ENCODE results near the gene PSMD1.

PSMD1 gene

GRCh38 chr2:231036131-231036530 lies 20.5 kb upstream of the PSMD1 start:
- no peak for DNase-seq

DNA sequence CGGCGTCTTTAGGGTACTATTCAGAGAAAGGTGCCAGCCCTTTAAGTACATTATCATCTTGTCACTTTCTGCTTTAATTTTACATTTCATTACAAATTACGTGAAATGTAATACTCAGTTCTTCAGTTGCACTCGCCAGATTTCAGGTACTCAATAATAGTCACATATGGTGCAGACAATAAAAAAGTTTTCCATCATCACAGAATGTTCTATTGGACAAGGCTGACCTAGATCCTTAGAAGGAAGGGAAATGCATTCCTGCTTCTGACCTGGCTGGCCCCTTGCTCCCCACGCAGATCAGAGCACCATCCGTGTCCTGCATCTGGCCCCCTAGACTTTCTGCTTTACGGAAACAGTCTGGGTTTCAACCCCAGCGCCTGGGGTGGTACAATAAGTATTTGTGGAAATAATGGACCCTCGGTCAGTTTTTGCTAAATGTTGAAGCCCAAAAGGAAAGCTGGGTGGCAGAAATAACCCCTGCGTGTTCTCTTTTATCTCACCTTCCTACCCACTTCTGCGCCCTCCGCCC lies 20.0 kb upstream of the PSMD1 start:
- DNase-seq = no peak

- no peak for DNase-seq
These were observed 19.4 kb upstream of the PSMD1 start, which contains the start of gene C2orf72 for GRCh38 chr2:231037202-231037730. C2orf72 (plus strand) TSS chr2:231037523; CDS start chr2:231037566, 43 bp downstream.

DNA sequence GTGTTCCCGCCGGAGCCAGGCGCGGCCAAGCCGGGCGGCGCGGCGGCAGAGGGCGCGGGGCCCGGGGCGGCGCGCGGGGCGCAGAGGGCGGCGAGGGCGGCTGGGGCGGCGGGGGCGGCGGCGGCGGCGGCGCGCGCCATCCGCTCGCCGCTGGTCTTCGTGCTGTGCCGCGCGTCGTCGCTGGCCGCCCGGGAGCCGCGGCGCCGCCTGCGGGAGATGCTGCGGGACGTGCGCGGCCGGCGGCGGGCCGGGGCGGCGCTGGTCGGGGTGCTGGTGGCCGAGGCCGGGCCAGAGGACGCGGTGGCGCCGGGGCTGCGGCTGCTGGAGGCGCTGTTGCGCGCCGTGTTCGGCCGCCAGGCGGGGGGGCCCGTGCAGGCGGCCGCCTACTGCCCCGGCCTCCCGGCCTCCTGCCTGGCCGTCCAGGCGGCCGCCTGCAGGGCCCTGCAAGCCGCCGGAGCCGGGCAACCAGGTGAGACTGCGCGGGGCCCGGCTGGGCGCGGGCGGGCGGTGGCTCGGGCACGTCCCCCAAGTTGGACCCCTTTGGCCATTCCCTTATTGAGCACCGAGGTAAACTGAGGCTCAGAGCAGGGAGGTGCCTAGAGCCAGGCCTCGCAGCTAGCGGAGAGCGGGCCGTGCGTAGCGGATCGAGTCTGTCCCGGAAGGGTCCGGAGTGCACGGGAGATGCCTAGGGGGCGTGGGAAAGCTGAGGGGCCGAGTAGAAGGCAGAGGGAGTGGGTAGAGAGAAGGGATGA lies 18.8 kb upstream of the PSMD1 start:
- no peak for DNase-seq

DNA sequence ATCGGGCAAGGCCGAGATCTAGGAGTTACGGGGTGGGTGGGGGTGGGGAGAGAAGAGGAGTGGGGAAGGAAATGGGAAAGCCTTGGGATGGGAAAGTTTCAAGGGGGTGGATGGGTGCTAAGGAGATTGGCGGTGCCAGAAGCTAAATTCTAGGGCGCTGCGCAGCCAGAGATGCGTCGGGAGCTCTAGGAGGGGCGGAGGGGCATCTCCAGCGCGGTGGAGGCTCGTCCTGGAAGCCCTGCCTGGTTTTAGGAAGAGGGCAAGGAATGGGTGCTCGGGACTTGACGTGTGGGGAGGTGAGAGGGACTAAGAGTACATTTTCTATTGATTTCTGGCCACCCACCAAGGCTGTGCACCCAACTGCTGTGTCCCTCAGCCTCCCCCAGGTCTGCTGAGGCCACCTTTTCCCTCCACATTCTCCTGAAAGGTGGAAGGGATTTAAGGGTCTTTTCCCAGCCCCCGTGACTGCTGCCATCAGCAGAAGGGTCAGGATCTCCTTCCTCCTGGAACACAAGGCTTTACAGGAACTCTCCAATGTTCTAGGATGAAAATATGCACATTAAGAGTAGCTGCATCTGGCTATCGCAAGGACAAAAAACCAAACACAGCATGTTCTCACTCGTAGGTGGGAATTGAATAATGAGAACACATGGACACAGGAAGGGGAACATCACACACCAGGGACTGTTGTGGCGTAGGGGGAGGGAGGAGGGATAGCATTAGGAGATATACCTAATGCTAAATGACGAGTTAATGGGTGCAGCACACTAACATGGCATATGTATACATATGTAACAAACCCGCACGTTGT lies 18.0 kb upstream of the PSMD1 start:
- DNase-seq = no peak

DNA sequence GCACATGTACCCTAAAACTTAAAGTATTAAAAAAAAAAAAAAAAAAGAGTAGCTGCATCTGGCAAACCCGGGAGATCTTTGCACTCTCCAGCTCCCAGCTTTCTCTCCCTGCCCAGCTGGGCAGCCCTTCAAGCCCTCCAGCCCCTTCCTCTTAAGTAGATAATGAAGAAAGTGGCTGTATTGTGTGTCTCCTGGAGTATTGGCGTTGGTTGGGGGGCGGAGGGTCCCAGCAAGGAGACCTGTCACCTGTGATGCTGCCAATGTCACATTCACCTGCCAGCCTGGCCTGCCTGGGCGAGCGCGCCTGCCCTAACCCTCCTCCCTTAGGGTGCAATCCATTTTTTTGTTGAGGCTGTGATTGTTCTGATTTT lies 17.4 kb upstream of the PSMD1 start:
- no peak for DNase-seq

DNA sequence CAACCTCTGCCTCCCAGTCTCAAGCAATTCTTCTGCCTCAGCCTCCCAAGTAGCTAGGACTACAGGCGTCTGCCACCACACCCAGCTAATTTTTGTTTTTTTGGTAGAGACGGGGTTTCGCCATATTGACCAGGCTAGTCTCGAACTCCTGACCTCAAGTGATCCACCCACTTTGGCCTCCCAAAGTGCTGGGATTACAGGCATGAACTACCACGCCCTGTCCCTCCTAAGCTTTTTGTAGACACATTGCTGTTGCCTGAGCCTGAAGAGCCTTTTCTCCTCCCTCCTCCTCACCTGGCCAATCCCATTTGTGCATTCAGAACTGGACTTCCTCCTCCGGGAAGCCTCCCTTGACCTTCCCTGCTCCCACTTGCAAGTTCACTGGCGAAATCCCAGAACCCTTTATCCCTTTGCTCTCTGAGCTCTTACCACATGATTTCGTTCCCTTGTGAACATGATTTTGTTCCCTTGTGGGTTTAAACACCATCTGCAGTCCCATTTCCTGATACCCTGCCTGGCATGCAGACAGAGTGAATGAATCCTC lies 16.8 kb upstream of the PSMD1 start:
- no peak for DNase-seq

DNA sequence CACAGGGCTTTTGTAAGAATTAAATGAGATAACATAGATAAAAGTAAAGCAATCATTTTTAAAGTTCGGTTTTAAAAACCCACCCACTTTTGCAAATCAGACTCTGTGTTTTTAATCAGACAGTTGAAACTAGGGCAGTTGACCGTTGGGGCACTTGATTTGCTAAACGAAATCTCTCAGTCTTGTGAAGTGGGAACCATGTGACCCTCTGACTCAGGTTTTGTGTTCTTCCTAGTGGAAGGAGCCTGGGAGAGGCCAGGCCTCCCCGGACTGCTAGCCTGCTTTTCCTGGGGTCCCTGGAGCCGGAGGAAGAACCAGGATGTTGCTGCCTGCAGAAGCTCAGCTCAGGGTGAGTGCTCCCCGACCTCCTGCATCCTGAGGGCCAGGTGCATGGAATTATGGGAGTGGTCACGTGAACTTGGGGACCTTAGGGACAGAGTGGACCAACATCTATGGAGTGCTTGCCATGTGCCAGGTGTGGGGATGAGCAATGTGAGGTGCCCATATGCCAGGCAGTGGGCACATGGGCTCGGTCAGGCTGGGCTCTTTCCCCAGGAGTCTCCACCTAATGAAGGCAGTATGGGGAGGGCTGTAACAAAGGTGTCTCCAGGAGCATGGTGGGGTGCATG lies 15.5 kb upstream of the PSMD1 start:
- no peak for DNase-seq

- DNase-seq = no peak
These were observed 12.9 kb upstream of the PSMD1 start for GRCh38 chr2:231043796-231044195.

- no peak for DNase-seq
These were observed 9.8 kb upstream of the PSMD1 start for GRCh38 chr2:231046916-231047273.

GRCh38 chr2:231047274-231047922 lies 9.3 kb upstream of the PSMD1 start:
- DNase-seq = no peak

- no peak for DNase-seq
These were observed 8.4 kb upstream of the PSMD1 start for GRCh38 chr2:231047923-231048915.

GRCh38 chr2:231049286-231050017 lies 7.2 kb upstream of the PSMD1 start:
- no peak for DNase-seq

DNA sequence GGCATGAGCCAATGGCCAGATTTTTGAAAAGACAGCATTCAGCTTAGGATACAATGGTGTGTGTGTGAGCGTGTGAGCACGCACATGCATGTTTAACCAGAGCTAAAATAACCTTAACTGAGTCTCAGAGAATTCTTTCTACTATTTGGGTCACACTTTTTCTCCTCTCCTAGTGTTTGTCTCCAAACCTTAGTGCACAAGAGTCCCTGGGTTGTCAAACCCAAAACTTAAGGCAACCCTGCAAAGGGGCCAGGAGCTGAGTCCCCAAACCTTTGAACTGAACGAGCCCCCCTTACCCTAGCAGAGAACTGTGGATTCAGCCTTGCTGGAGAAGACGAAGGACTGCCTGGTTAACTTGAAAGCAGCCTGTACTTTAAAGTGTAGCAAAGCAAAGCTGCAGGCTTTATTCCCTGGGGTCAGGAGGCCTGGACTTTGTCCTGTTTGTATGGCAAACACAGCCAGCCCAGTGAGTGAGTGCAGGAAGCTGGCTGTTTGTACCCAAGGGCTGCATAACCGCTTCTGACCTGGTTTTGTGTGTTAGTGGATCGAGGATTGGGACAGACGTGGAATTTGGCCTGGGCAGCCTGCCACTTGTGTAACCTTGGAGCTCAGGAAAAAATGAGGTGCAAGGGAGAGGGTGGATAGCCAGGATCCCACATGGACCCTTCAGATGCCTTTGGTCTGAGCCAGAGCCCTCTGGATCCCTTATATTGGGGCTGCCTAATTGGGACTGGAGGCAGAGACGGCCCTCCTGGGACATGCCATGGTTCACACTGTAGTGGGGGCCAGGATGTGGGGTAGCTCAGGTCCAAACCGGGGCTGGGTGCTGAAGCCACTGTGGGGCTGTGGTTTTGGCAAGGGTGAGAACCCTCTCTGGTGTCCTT lies 6.4 kb upstream of the PSMD1 start:
- DNase-seq = no peak

GRCh38 chr2:231051116-231051515 lies 5.6 kb upstream of the PSMD1 start:
- no peak for DNase-seq

DNA sequence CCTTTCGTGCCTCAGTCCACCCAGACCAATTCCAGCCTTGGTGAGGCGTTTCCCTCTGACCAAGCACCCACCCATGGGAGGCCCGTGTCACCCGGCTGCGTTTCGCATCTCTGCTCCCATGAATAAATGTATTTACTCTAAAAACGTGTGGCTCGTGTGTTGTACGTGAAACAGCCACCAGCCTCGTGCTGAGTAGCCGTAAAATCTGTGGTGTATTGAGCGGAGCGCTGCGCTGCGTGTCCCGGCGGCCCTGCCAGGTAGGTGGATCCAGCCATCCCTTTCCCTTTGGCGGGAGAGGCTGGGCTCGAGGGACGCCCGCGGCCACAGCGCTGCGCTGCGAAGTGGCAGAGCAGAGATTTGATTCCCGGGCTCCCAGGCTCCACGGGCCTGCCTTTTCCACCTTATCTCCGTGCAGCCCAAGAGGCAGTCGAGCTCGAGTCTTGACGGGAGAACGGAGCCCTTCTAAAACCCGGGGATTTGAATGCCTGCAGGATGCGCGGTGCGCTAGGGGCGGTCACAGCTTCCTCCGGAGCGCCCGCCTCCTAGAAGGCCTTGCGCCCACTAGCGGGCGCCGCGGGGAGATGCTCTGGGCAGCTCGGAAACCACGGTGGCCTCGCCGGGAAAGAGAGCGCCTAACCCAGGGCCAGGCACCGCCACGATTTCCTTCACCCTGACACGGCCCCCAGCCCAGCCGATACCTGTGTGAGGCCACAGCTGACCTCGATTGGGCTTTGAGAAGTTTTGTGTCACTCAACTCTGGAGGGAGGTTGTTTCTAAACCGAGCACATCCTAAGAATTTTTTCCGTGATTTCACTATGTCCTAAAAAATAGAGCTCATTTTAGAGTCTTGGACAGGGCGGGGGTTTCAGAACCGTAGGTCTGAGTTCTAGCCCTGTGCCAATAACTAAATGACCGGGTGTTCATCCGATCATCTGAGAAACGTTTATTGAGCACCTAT lies 3.9 kb upstream of the PSMD1 start:
- peak; percentile 78 for DNase-seq

- DNase-seq = no peak
These were observed 2.8 kb upstream of the PSMD1 start for GRCh38 chr2:231053846-231054245.

GRCh38 chr2:231057590-231057989 lies 923 bp downstream of the PSMD1 start:
- DNase-seq = no peak
